HG03066 (cell line): ENCODE data around the gene GABRG2.

Source experiments
- ATAC-seq: cut with Tn5 transposase; IDR thresholded peaks from one replicate; pipeline ENCODE4 v1.9.1; 2021; ENCODE audit warnings: low read depth; ENCODE audit not compliant: unreplicated experiment

Gene GABRG2

GRCh38 chr5:162189719-162190118 is 122.1 kb downstream of the GABRG2 start:
- ATAC-seq: no peak

- ATAC-seq: no peak
Measured at GRCh38 chr5:162193012-162193411, 125.4 kb downstream of the GABRG2 start.

GRCh38 chr5:162196351-162196750 is 128.8 kb downstream of the GABRG2 start:
- ATAC-seq: no peak

- ATAC-seq: no peak
Measured at GRCh38 chr5:162202285-162202880, 134.8 kb downstream of the GABRG2 start.
